NCI-H1105 treated with DMSO at 0.1 percent for 48 hours (cell line): ENCODE results near the gene FAF1.

Experiments
- DNase-seq: peaks from one replicate; lab custom pipeline; 2025; lab: John Stamatoyannopoulos, UW

FAF1 gene

DNA sequence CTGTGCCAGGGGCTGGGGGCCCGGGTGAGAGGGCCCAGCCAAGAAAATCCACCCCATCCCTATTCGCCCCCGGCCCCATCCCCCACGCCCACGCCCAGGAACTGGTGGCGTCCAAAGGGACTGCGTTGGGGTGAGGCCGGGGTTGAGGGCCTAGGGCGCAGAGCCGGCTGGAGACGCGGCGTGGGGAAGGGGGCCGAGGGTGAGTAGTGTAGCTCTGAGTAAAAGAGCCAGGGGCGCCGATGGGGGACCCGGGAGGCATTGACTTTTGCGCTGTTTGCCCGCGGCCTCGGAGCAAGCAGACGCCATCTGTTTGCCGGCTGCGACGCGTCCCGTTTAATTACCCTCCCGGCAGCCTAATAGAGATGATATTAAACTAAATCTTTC, 533.4 kb downstream of the FAF1 start:
- no peak for DNase-seq

GRCh38 chr1:50426108-50426700, 533.9 kb downstream of the FAF1 start:
- no peak for DNase-seq

DNA sequence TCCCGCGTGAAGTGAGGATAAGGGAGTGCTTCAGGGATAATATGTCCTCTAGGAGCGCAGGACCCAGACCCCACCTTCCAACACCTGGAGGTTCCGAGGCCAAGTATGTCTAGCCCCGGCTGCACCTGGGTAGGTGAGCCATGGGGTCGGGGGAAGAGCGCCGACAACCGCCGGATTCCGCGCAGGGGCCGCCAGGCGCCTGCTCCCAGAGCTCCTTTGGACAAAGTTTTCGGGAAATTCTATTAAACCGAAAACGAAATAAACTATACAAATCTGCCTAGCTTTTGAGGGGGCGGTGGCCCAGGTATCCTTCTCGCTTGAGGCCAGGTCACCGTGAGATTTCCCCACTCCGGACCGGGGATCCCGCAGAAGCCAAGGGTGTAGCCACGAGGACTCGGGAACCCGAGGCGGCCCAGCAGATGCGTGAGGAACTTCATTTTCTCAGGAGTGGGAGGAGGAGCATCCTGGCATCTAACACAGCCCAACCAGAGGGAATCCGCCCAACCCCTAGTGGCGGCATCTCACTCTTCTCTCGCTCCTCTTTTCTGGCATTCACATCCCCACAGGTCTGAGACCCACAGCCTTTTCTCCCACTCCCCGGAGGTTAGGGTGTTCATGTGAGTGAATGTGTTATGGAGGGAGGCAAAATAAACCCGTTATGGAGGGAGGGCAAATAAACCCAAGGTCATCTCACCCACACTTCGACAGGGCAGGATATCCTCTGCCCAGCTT, 534.5 kb downstream of the FAF1 start:
- no peak for DNase-seq

DNA sequence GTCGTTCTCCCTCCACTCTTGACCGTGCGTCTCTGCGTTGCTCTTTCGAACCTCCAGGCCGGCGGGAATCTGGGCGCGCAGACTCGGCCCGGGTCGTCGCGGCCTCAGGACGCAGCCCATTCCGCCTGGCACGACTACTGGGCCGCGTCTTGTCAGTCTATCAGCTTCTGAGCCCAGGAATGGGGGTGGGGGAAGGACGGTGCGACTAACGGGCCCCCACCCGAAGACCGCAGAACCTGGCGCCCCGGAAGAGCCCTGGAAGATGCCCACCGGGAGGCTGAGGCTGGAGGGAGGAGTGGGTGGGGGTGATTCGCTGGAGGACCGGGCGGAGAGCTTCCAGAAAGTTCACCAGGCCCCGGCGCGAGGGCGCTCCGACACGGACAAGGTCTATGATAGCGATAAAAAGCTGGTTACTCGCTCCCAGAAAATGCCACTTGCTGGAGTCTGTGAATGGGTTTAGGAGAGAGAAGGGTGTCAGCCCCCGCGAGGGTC, 535.1 kb downstream of the FAF1 start:
- DNase-seq = no peak

DNA sequence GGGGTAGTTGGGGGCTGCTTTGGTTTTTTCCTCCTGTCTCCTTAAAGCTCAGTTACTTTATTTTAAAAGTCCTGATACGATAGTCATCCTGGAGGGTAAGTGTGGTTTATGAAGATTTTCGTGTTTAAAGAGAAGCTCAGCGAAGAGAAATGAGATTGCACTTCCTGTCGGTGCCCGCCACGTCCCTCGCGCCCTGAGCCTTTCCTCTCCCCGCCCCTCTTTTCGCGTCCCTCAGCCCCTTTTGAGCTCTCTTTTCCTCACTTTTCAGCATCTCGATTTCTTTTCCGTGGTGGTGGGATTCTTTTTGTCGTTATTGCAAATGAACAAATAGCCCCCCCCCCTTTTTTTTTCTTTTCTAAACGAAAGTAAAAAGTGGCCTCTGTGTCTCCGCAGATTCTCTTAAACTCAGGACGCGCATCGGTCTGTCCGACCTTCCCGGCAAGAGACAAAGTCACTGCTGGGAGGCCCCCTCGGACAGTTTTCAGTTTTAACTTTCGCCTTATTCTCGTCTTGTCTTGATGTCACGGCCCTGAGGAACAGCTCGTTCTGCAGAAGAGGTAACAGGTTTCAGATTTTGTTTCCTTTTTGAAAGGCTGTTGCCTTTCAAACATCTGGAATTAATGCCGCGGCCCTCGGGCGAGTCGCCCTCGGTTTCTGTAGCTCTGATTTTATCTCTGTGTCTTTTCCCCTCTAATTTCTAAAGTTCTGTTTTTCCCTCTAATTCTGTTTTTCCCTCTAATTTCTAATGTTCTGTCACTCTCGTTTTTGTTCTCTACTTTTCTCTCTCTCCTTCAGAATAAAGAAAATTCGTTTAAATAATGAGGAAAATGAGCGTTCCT, 535.8 kb downstream of the FAF1 start:
- DNase-seq = peak; percentile 36

GRCh38 chr1:50423670-50424000, 536.4 kb downstream of the FAF1 start:
- DNase-seq = peak; percentile 85

GRCh38 chr1:50422946-50423669, 537.0 kb downstream of the FAF1 start, which contains the start of gene DMRTA2:
TSS of gene DMRTA2 (minus strand) at chr1:50423443. CDS start at chr1:50421536, 1,907 bp downstream.
- peak; percentile 89 for DNase-seq

DNA sequence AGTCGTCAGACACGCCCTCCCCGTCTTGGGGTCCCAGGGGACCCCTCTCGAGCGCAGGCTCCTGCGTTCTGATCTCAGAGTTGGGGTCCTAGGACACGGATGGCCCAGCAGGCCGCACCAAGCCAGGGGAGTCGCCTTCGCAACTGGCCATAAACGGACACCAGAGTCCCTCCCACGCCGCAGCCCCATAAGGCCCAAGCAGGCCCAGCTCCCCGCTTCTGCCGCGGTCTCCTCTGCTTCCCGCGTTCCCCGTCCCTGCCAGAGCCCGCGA, 537.5 kb downstream of the FAF1 start:
- no peak for DNase-seq

- DNase-seq = no peak
Measured at GRCh38 chr1:50421768-50422674, 538.0 kb downstream of the FAF1 start.

GRCh38 chr1:50421366-50421748, 538.7 kb downstream of the FAF1 start:
- no peak for DNase-seq

- DNase-seq = no peak
Measured at GRCh38 chr1:50420689-50421365, 539.2 kb downstream of the FAF1 start.

GRCh38 chr1:50419907-50420677, 540.0 kb downstream of the FAF1 start:
- no peak for DNase-seq

- DNase-seq = no peak
Measured at GRCh38 chr1:50419192-50419906, 540.7 kb downstream of the FAF1 start.

DNA sequence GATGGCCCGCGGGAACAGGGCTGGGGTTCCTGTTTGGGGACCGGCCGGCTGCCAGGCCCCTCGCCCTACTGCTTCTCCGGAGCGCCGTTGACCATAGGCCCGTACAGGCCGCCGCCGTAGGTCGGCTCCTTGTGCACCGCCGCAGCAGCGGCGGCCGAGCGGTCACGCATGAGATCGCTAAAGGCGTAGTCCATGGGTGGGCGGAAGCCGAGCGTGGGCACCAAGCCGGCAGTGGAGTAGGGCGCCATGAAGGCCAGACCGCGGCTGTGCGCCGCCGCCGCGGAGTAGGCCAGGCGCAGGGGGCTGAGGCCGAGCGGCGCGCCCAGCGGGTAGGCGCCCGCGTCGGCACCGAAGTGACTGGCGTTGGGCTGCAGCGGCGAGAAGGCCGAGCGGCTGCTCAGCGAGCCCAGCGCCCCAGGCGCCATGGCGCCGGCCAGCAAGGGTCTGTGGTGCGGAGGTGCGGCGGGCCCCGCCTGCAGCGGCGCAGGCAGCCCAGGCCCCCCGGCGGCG, 541.4 kb downstream of the FAF1 start:
- no peak for DNase-seq

- DNase-seq = no peak
Measured at GRCh38 chr1:50417946-50418599, 542.0 kb downstream of the FAF1 start.

DNA sequence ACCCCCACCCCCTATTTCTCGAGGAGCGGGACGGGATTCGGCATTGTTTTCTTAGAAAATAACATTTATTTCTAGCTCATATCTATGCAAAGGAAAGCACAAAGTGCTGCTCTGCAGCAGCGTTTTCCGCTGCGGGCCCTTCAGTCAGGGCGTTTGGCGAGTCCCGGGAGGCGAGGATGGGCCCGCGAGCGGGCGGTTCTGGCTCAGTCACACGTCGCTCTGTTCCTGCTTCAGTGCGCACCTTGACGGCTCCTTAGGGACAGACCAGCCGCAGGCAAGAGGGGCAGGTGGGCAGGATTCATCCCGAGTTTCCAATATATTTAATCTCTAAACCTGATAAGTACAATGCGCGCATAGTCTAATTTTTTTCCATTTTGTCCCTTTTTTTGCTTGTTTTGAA, 542.6 kb downstream of the FAF1 start:
- DNase-seq = no peak

DNA sequence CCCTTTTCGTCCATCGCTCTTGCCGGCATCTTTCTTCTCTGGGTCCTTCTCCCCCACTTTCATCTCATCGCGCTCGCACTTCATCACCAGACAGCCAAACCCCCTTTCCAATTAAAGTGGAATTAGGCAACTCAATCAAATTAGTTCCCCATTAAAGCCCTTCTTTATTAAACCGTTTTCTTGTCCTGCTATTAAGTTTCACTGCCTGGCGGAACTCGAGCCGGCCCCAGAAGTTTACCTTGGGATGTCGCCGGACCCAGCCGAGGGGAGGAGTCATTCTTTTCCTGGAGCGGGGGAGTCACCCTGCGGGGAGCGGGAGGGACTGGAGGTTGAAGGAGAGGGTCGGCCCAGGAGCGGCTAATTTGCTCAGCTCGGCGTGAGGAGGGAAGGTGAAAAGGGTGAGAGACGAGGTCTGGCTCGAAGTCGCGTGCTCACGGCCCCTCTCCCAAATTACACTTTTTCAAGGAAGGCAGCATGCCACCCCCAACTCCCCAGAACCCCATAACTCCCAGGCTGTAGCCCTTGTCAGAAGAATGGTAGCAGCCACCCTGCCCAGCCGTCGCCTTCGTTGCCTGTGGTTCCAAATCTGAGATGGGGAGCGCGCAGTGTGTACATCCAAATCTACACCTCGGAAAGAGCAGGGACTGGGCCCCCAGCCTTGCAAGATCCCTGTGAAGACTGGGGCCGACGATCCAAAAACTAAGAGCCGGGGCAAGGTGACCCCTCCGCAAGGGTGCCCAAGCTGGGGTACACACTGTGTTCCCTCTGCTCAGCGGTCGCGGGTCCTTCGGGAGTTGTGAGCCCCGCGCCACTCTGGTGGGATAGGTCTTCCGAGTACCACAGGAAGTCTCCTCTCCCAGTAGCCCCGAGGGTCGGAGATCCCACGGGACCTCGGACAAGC, 543.3 kb downstream of the FAF1 start:
- DNase-seq = no peak

DNA sequence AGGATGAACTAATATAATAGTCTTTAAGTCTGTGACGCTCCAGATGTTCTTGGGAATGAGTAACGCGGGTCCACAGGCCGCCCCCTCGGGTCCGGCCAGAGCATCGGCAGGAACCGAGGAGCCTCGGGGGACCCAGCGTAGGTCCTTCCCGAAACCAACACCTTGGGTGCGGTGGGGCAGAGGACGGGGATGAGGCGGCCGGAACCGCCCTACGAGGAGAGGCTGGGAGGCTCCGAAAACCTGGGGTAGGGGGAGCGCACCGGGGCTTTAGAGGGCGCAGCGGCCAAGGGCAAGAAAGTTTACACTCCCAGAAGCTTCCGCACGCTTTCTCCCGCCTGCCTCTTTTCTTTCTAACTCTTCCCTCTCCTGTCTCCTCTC, 543.9 kb downstream of the FAF1 start:
- no peak for DNase-seq
